Smooth muscle cell (in vitro differentiated cells): Measurements from ENCODE around the gene DDX24. TPM values are rescaled to one million over a fixed set of nuclear protein-coding genes. Genes with fewer than 3 reads are reported as not detected.

Source experiments
- DNase-seq: peaks from one replicate; lab custom pipeline; 2025; ENCODE audit not compliant: unreplicated experiment; lab: John Stamatoyannopoulos, UW
- H2AFZ ChIP-seq: fragments of 200-600 bp; sonication (generic); 2 replicates; pipeline ENCODE4 v1.6.0; 2016; ENCODE audit warnings: antibody characterized with exemption, low read depth, mild to moderate bottlenecking
- H3F3A ChIP-seq: fragments of 200-600 bp; sonication (generic); 2 replicates; pipeline ENCODE4 v1.6.0; 2017; ENCODE audit warnings: antibody characterized with exemption, low read depth
- H3K27ac ChIP-seq: fragments of 200-600 bp; sonication (generic); 2 replicates; pipeline ENCODE4 v1.5.1; 2016; ENCODE audit warnings: low read depth, mild to moderate bottlenecking
- H3K27me3 ChIP-seq: fragments of 200-600 bp; sonication (generic); 2 replicates; pipeline ENCODE4 v1.6.1; 2016; ENCODE audit warnings: low read depth, mild to moderate bottlenecking
- H3K36me3 ChIP-seq: fragments of 200-600 bp; sonication (generic); 2 replicates; pipeline ENCODE4 v1.5.1; 2016; ENCODE audit warnings: low read depth
- H3K4me1 ChIP-seq: fragments of 200-600 bp; sonication (generic); 2 replicates; pipeline ENCODE4 v1.5.1; 2016; ENCODE audit warnings: low read depth
- H3K4me2 ChIP-seq: fragments of 200-600 bp; sonication (generic); 2 replicates; pipeline ENCODE4 v1.6.0; 2016; ENCODE audit warnings: mild to moderate bottlenecking
- H3K4me3 ChIP-seq: fragments of 200-600 bp; sonication (generic); 2 replicates; pipeline ENCODE4 v1.5.1; 2016; ENCODE audit warnings: mild to moderate bottlenecking
- H3K79me2 ChIP-seq: fragments of 200-600 bp; sonication (generic); 2 replicates; pipeline ENCODE4 v1.6.0; 2016; ENCODE audit warnings: low read depth, mild to moderate bottlenecking
- H3K9ac ChIP-seq: fragments of 200-600 bp; sonication (generic); 2 replicates; pipeline ENCODE4 v1.6.0; 2016; ENCODE audit warnings: low read depth
- H3K9me3 ChIP-seq: fragments of 200-600 bp; sonication (generic); replicated peaks from 2 replicates; pipeline ENCODE4 v1.5.1; 2016; ENCODE audit warnings: low read depth
- H4K20me1 ChIP-seq: fragments of 200-600 bp; sonication (generic); 2 replicates; pipeline ENCODE4 v1.6.0; 2016; ENCODE audit warnings: low read depth
- WGBS: methylation state at CpG from one replicate; pipeline ENCODE4 v1.1.7; 2016; ENCODE audit warnings: low lambda C conversion rate; 5-methylcytosine and 5-hydroxymethylcytosine counted together
- polyA plus RNA-seq: library from polyadenylated mRNA; unstranded; fragments of >200 nt; fragmentation: Nextera tagmentation; extraction: Ambion mirVana; gene quantifications from 2 replicates; pipeline ENCODE4 v1.2.1, GENCODE V29; 2016
- total RNA-seq: library from RNA; depleted of rRNA; stranded (reverse); fragments of >200 nt; gene quantifications from 2 replicates; pipeline ENCODE4 v1.2.3, GENCODE V29; 2014
- TF ChIP-seq, protein P1 (sequence below): fragments of 200-600 bp; sonication (generic); IDR thresholded peaks from 2 replicates; pipeline ENCODE4 v1.5.1; 2017; ENCODE audit warnings: borderline replicate concordance, mild to moderate bottlenecking, antibody characterized with exemption; ENCODE audit not compliant: insufficient read depth, poor library complexity, severe bottlenecking

DDX24 gene
- total and polyA plus RNA-seq, 2 experiments from 2014 or later, result 117 to 118 TPM

GRCh38 chr14:94125659-94126418, 44.8 kb upstream of the DDX24 start:
- Histone ChIP-seq H3F3A (no peaks in the 10 kb centered on the region), H3K9ac (no peak overlapping the region), H3K4me3 (no peak overlapping the region), H3K27me3 (no peaks in the 10 kb centered on the region), H3K4me2 (no peak overlapping the region), H3K9me3 (no peaks in the 10 kb centered on the region), H3K27ac (no peak overlapping the region), H4K20me1 (no peaks in the 10 kb centered on the region), H2AFZ (no peak overlapping the region), H3K36me3 (no peaks in the 10 kb centered on the region), H3K79me2 (no peaks in the 10 kb centered on the region), H3K4me1 (peaks cover 6% of the 10 kb centered on the region)
- WGBS, result 97% methylated on average over 6 of the region's 6 CpGs
- TF ChIP-seq, protein P1, sequence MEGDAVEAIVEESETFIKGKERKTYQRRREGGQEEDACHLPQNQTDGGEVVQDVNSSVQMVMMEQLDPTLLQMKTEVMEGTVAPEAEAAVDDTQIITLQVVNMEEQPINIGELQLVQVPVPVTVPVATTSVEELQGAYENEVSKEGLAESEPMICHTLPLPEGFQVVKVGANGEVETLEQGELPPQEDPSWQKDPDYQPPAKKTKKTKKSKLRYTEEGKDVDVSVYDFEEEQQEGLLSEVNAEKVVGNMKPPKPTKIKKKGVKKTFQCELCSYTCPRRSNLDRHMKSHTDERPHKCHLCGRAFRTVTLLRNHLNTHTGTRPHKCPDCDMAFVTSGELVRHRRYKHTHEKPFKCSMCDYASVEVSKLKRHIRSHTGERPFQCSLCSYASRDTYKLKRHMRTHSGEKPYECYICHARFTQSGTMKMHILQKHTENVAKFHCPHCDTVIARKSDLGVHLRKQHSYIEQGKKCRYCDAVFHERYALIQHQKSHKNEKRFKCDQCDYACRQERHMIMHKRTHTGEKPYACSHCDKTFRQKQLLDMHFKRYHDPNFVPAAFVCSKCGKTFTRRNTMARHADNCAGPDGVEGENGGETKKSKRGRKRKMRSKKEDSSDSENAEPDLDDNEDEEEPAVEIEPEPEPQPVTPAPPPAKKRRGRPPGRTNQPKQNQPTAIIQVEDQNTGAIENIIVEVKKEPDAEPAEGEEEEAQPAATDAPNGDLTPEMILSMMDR, result no peak
- no peak for DNase-seq

DNA sequence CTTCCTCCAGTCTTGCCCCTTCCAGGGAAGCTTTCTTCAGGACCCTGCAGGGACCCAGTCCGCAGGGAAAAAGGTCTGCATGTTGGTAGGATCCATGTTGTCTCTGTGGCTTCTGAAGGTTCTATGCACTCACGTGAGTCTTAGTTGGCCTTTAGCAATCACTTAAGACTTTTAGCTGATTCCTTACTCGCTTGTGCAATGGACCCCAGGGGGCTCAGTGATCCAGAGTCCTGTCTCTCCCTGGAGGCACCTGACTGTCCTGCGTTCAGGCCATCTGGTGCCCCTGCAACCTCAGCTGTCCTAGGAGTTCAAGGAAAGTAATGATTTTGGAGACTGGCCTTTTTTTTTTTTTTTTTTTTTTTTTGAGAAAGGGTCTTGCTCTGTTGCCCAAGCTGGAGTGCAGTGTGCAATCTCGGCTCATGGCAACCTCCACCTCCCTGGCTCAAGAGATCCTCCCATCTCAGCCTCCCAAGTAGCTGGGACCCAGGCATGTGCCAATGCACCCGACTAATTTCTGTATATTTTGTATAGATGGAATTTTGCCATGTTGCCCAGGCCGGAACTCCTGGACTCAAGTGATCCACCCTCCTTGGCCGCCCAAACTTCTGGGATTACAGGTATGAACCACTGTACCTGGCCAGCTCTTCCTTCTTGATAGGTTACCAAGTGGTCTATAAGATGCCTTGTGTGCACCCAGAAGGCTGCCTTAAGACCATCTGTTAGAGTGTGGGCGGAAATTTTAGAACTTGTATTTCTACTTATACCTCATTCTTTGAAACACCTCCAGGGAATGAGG, 43.8 kb upstream of the DDX24 start:
- no peak for DNase-seq
- H3K4me1 ChIP-seq, result no peaks in the 10 kb centered on the region
- no peaks in the 10 kb centered on the region for H4K20me1 ChIP-seq
- H2AFZ ChIP-seq, result no peak overlapping the region
- no peak overlapping the region for H3K4me2 ChIP-seq
- H3K79me2 ChIP-seq, result no peaks in the 10 kb centered on the region
- WGBS, result 89% methylated on average over 9 of the region's 9 CpGs
- no peak overlapping the region for H3K9ac ChIP-seq
- H3K36me3 ChIP-seq, result no peaks in the 10 kb centered on the region
- no peaks in the 10 kb centered on the region for H3K27me3 ChIP-seq
- H3K27ac ChIP-seq, result no peak overlapping the region
- H3F3A ChIP-seq, result no peaks in the 10 kb centered on the region
- TF ChIP-seq, protein P1, result no peak
- no peak overlapping the region for H3K4me3 ChIP-seq
- no peaks in the 10 kb centered on the region for H3K9me3 ChIP-seq

DNA sequence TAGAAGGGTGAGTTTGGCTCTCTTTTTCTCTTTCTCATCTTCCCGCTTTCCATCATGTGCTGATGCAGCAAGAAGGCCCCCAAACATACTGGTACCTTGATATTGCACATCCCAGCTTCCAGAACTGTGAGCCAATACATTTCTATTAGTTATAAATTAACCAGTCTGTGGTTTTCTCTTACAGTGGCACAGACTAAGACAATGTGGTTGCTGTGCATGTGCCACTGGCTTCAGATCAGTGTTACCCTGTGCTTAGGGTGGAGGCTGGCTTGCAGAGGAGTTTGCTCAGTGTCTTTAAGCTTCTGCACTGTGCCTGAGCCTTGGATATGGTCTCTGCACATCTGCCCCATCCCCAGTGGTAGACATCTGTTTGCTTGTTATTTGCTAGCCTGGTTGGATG, 42.9 kb upstream of the DDX24 start:
- no peaks in the 10 kb centered on the region for H4K20me1 ChIP-seq
- TF ChIP-seq, protein P1, result no peak
- H3K36me3 ChIP-seq, result no peaks in the 10 kb centered on the region
- H3K79me2 ChIP-seq, result no peaks in the 10 kb centered on the region
- H3K4me2 ChIP-seq, result no peak overlapping the region
- WGBS, result 85% methylated on average over 1 of the region's 1 CpG
- no peak for DNase-seq
- H3K27ac ChIP-seq, result no peak overlapping the region
- H3K9me3 ChIP-seq, result no peaks in the 10 kb centered on the region
- no peaks in the 10 kb centered on the region for H3K27me3 ChIP-seq
- H3F3A ChIP-seq, result no peaks in the 10 kb centered on the region
- no peak overlapping the region for H2AFZ ChIP-seq
- H3K4me3 ChIP-seq, result no peak overlapping the region
- no peaks in the 10 kb centered on the region for H3K4me1 ChIP-seq
- no peak overlapping the region for H3K9ac ChIP-seq
